CD4-positive, alpha-beta T cell treated with Interleukin-2 at 100 ng/mL for 4 hours (primary cell): Measurements from ENCODE around the gene TRPT1.

Experiments
- DNase-seq: peaks from one replicate; pipeline ENCODE4 v3.0.0-alpha.2; 2020; ENCODE audit warnings: low spot score

The TRPT1 gene

DNA sequence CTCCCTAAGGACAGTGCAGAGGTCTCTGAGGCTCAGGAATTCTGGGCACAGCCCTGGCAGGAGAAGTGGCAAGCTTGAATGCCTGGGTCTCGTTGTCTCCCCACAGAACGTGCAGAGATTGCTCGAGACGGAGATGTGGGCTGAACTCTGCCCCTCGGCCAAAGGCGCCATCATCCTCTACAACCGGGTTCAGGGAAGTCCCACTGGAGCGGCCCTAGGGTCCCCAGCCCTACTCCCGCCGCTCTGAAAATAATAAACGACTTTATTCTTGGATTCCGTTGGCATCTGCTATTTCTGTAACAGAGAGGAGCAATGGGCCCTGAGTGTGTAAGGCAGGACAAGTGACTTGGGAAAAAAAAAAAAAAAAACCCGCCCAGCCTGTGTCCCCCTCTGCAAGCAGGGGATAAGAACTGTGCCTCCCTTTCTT, 3.8 kb upstream of the TRPT1 start:
- no peak for DNase-seq

DNA sequence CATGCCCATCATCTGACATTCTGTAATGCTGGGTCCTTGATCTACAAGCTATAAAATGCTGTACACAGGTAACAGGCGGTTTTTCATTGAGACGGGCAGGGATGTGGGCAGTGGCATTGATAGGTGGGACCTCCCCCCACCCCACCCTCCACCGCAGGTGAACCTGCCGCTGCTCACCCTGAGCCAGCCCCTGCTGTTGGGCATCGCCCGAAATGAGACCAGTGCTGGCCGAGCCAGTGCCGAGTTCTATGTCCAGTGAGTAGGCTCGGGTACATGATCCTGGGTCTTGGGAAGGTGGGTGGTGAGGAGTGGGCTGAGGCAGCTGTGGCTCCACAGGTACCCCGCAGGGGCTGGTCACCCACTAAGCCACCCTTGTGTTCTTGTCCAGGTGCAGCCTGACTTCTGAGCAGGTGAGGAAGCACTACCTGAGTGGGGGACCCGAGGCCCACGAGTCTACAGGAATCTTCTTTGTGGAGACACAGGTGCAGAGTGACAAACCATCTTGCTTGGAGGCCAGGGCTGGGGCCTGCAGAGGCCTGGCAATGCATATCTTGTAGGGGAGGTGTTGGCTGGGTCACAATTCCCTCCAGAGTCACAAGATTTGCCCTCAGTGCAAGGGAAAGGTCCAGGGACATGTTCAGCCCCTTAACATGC, 3.2 kb upstream of the TRPT1 start:
- DNase-seq: no peak

DNA sequence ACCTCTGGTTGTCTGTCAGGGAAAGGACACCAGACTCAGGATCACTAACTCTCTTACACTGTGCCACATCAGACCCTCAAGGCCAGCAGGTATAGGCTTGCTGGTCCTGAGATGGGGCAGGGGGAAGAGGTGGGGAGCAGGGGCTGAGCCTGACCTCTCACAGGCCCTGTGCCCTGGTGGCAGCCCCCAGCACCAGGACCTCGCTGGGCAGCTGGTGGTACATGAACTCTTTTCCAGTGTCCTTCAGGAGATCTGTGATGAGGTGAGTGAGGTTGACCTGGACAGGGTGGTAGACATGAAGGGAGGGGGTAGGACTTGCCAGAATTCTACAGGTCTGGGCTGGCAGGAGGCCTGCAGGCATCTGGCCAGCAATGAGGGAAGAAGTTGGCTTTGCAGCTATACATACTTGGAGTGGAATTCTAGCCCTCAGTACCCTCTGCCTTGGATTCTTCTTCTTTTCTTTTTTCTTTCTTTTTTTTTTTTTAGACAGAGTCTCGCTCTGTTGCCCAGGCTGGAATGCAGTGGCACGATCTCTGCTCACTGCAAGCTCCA, 1.5 kb upstream of the TRPT1 start:
- DNase-seq: no peak

DNA sequence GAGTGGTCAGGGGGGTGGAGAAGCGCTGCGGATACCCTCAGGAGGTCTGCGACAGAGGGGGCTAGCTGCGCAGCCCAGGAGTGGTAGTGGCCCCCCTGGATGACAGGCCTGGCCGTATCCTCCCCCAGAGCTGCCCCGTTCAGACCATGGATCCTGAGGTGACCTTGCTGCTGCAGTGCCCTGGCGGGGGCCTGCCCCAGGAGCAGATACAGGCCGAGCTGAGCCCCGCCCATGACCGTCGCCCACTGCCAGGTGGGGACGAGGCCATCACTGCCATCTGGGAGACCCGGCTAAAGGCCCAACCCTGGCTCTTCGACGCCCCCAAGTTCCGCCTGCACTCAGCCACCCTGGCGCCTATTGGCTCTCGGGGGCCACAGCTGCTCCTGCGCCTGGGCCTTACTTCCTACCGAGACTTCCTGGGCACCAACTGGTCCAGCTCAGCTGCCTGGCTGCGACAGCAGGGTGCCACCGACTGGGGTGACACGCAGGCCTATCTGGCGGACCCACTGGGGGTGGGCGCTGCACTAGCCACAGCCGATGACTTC, 593 bp upstream of the TRPT1 start:
- peak; percentile 53 for DNase-seq

DNA sequence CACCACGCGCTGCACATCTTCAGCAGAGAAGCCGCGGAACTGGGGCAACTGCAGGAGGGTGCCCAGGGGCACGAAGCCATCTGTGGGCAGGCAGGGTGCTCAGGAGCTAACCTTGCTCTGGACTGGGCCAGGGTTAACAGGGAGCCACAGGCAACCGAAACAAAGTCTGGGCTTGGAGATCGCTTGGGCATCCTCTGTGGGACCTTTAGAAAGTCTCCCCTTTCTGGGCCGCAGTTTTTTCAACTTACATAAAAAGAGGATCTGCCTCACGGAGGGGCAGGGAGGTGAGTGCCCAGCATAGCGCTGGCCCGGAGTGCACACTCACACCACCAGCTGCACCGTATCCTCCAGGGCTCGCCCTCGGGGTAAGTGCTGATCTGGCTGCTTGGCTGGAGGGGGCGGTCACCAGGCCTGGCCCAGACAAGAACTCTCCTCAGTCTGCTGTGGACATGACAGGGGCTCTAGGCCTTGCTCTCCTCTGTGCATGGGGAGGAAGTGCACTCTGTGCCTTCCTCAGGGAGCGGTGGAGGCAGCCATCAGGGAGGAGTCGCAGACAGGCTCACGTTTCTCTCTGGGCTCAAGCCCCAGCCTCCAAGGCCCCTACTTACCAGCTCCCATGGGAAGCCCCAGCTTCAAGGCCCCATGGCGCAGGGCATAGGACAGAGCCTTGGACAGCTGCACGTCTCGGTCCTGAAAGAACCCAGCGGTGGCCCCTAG, 937 bp downstream of the TRPT1 start:
- DNase-seq: no peak

DNA sequence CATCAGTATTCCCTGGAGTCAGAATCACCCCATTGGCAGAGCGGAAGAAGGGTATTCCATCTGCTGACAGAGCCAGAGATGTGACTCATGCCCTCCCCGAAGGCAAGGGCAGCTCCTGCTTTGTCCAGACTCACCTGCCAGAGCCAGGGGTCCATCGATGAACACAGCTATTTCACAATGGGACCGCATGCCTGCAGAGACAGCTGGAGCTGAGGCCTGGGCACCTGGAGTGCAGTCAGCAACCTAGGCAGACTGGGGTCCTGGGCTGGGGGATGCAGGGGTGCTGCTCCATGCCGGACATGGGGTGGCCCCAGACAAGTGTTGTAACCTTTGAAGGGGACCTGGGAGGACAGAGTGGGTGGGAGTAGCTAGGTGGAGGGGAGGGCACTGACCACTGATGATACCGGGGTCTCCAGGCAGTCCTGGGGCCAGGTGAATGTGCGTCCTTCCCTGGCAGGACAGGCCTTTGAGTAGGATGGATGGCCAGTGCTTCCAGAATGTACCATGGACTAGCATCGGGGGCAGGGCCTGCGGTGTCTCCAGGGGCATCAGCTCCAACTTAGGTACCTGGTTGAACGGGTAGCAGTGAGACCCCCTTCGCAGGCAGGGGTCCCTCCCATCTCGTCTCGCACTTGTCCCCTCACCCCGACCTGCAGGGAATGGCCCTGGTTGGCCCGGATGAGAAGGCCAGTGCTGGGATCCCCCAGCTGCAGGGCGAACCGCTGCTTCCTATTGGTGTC, 1.7 kb downstream of the TRPT1 start:
- DNase-seq: no peak

DNA sequence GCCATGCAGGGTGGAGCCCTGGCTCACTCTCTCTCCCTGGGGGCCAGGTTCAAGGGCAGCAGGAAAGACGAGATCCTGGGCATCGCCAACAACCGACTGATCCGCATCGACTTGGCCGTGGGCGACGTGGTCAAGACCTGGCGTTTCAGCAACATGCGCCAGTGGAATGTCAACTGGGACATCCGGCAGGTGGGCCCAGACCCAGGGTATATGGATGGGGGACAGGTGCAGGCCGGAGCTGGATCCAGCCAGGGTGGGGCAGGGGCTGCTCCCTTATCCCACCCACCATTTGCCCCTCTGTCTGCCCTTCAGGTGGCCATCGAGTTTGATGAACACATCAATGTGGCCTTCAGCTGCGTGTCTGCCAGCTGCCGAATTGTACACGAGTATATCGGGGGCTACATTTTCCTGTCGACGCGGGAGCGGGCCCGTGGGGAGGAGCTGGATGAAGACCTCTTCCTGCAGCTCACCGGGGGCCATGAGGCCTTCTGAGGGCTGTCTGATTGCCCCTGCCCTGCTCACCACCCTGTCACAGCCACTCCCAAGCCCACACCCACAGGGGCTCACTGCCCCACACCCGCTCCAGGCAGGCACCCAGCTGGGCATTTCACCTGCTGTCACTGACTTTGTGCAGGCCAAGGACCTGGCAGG, 2.9 kb downstream of the TRPT1 start:
- DNase-seq: no peak

DNA sequence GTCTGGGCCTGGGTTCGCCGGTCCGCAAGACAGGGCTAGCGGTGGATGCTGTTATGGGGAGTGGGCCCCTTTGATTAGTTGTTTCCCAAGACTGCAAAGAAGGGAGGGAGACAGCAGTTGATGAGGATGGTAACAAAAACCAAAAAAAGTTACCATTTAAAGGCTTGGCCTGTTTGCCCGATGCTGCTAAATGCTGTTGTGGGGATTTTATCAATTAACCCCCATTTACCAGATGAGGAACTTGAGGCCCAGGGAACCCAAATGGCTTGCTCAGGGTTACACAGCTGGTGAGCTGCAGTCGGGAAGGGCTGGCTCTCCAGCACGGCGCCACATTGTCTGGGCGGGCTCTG, 3.4 kb downstream of the TRPT1 start:
- no peak for DNase-seq

DNA sequence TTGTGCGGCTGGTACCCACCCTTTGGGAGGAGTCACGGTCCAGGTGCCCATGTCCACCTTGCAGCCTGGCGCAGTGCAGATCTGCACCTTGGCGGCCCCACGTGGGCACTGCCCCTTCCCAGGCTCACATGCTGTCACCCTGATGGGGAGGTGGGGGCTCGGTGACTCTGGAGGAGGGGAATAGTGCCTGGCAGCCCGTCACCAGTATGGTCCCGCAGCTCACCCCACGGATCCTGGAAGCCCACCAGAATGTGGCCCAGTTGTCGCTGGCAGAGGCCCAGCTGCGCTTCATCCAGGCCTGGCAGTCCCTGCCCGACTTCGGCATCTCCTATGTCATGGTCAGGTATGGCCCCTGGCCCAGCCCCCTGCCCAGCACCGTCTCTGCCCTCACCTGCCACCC, 5.2 kb downstream of the TRPT1 start:
- DNase-seq: no peak

DNA sequence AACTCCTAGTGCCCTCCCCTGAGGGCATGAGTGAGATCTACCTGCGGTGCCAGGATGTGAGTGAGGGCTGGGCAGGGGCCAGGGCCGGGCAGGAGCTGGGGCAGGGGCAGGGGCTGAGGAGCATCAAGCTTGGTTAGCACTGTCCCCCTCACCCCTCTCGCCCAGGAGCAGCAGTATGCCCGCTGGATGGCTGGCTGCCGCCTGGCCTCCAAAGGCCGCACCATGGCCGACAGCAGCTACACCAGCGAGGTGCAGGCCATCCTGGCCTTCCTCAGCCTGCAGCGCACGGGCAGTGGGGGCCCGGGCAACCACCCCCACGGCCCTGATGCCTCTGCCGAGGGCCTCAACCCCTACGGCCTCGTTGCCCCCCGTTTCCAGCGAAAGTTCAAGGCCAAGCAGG, 5.7 kb downstream of the TRPT1 start:
- DNase-seq: no peak

DNA sequence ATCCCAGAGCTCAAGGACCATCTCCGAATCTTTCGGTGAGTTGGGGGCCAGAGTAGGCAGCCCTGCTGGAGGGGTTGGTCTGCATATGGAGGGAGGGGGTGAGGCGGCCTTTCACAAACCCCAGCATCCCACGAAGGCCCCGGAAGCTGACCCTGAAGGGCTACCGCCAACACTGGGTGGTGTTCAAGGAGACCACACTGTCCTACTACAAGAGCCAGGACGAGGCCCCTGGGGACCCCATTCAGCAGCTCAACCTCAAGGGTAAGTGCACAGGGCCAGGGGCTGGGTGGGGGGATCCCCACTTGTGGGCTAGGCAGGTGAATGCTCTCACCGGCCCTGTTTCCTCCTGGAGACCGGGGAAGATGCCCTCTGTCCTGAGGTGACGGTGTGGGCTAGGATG, 6.2 kb downstream of the TRPT1 start:
- no peak for DNase-seq

DNA sequence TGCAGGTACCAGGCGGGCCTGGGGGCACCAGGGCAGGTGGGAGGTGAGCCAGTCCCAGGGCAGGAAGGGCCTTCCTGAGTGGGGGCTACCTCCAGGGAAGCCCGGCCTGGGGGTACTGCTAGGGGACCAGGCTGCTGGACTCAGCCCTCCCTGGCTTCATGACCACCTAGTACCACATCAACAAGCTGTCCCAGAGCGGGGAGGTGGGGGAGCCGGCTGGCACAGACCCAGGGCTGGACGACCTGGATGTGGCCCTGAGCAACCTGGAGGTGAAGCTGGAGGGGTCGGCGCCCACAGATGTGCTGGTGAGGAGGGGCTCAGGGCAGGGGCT, 6.7 kb downstream of the TRPT1 start:
- DNase-seq: no peak

DNA sequence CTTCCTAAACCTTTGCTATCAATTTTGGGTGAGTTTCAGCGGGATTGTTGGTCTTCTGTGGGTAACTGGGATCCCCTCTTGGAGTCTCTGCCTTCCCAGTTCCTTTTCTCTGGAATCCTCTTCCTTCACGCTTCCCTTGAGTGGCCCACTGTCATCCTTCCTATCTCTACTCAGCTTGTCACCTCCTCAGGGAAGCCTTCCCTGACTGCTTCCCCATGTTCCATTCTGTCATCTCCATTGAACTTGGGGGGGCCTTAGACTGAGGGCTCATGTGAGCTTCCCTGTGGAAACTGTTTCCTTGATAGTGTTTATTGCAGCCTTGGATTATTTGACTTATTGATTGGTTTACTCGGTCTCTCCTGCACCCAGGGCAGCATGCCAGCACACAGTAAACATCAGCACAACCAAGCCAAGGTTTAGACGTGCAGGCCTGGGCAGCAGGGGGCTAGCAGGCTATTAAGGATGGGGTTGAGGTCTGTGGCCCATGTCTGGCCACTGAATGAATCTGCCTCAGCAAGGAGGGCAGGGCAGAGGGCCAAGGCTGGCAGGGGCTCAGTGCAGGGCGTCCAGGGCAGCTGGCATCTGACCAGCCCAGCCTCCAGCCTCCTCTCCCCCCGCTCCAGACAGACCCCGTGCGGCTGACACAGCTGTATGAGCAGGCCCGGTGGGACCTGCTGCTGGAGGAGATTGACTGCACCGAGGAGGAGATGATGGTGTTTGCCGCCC, 7.2 kb downstream of the TRPT1 start:
- no peak for DNase-seq

DNA sequence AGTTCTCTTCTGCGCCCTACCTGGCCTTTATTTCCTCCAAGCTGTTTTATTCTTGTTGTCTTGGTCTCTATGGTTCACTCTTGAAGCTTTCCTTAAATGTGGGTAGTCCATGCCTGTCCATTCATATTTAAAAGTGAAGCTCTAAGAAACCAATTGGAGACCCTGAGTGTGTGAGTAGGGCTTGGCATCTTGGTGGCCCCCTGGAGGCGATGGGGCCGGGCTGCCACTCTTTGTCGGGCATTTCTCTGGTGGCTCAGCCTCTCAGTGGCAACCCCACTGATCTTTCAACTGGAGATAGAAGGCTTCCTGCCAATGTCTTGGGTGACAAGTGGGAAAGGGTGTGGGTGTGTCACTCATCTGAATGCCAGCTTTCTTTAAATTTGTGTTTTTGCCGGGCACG, 9.1 kb downstream of the TRPT1 start:
- no peak for DNase-seq

DNA sequence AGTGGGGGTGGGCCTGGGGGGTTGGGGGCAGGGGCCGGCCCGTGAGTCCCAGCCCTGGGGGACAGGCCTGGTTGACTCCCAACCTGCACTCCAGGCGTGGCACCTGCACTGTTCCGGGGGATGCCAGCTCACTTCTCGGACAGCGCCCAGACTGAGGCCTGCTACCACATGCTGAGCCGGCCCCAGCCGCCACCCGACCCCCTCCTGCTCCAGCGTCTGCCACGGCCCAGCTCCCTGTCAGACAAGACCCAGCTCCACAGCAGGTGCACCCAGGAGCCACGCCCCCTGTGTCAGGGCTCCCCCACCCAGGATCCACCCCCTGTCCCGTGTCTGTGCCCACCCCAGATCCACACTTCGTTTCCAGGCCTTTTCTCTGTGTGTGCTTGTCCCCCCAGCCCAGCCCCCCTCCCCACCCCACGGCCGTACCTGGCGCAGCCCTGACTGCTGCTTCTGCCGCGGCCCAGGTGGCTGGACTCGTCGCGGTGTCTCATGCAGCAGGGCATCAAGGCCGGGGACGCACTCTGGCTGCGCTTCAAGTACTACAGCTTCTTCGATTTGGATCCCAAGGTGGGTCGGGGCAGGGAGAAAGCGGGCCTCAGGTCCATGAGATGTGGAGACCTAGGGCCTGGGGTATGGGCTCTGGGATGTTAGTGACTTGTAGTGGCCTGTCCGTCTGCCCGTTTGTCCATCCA, 14.7 kb downstream of the TRPT1 start:
- no peak for DNase-seq

DNA sequence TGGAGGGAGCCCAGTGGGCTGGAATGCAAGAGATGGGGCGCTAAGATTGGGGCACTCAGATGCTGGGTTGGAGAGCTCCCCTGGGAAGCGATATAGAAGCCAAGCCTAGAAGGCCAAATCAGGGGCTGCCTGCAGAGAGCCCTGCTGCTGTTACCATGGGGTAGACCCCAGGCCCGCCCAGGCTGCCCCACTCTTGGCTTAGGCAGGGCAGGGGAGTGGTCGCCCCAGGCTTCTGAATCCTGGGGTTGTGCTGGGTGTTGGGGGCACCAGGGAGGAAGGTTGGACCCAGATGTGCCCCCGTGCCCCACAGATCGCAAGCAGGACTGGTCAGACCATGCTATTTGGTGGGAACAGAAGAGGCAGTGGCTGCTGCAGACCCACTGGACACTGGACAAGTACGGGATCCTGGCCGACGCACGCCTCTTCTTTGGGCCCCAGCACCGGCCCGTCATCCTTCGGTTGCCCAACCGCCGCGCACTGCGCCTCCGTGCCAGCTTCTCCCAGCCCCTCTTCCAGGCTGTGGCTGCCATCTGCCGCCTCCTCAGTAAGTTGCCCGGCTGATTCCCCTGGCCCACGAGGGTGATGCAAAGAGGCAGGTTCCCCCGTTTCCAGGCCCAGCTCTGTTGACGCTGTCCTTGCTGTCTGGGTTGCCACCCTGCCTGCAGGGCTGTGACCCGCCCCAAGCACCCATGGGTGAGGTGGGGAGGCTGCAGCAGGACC, 15.5 kb downstream of the TRPT1 start:
- no peak for DNase-seq

DNA sequence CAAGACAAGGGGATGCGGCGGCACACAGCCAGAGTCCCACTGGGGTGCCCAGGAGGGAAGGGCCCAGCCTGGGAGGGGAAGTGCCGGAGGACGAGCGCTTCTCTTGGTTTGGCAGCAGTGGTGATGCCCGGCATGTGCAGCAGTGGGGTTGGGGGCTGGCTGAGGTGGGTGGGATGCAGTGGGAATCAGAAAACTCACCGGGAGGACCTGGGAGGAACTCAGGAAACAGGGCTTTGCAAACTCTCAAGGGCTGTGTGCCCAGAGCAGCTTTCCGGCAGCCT, 16.5 kb downstream of the TRPT1 start:
- DNase-seq: no peak

DNA sequence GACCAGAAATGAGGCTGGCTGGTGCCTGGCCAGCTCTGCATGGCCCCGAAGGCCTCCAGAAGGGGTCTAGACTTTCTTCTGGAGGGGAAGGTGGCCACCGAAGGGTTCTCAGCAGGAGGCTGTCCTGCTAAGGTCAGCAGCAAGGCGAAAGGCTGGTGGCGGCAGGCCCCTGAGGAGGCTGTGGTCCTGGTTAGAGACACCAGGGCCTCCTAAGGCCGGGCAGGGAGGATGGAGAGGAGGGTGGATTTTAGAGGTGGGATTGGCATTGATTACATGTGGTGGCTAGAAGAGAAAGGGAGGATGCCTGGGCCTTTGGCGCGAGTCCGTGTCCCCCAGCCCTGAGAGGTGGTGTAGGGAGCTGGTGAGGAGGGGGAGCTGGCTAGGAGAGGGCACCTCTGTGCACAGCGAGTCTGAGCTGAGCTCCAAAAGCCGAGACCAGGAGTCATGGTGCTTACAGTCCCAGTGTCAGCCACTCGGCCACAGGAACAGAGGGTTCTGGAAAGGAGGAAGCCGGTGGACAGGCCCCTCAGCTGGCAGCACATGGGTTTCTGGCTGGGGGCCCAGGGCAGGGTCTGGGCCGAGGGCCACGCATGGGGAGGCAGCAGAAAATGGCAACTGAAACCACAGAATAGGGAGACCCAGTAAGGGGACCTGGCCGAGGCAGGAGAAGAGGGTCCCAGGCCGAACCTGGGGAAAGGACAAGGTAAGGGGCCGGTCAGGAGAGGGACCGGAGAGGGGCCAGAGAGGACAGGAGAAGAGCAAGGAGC, 17.0 kb downstream of the TRPT1 start:
- DNase-seq: no peak

DNA sequence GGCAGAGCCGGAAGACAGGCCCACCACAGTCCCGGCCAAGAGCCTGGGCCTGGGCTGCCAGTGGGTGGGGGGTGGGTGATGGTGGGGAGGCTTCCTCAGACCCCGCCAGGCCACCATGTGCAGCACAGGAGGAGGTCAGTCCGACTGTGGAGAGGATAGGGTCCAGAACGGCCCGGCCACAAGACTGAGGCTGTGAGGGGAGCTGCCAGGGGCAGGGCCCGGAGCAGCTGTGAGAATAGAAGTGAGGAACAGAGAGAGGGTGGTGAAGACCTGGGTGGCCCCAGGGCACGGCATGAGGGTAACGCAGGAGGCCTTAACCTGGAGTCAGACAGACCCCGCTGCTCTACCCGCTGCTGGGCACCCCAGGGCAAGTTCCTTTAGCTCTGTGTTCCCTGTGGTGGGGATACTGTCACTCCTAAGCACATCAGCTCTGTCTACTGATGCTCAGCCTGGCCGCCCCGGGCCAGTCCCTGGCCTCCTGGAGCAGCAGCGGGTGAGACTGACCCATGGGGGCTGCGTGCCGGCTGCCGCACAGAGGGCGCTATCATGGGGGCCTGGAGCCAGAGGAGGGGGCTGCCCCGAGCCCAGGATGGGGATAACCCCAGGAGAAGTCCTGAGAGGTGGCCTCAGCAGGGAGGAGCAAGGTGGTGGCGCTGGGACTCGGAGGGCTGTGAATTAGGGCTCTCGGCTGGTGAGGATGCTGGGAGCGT, 17.7 kb downstream of the TRPT1 start:
- no peak for DNase-seq
